ENCODE results near the gene WAS. TPM values are rescaled to one million over a fixed set of nuclear protein-coding genes. Genes with fewer than 3 reads are reported as not detected.
A peak's percentile ranks its signal among the peaks of the same experiment; 100 is the strongest.

Gene WAS
- polyA plus RNA-seq, 4 donors, result 2.8 to 5.0 (median 3.2) TPM

- DNase-seq (ENCODE audit: low read depth in 4 of 4, low spot score in 2 of 4), result no peak
Observed at GRCh38 chrX:48709522-48710112, 26.0 kb downstream of the WAS start.

- no peak for DNase-seq (ENCODE audit: low read depth in 4 of 4, low spot score in 2 of 4)
Observed at GRCh38 chrX:48711162-48711928, 27.7 kb downstream of the WAS start.

- DNase-seq (ENCODE audit: low read depth in 4 of 4, low spot score in 2 of 4), result no peak
Observed at GRCh38 chrX:48711929-48712505, 28.4 kb downstream of the WAS start.

- DNase-seq (ENCODE audit: low read depth in 4 of 4, low spot score in 2 of 4), result no peak
Observed at GRCh38 chrX:48713847-48714246, 30.2 kb downstream of the WAS start.

GRCh38 chrX:48714573-48714972 is 31.0 kb downstream of the WAS start:
- DNase-seq (ENCODE audit: low read depth in 4 of 4, low spot score in 2 of 4), result no peak

GRCh38 chrX:48715072-48715471 is 31.5 kb downstream of the WAS start:
- DNase-seq (ENCODE audit: low read depth in 4 of 4, low spot score in 2 of 4), result no peak

GRCh38 chrX:48715876-48716502 is 32.4 kb downstream of the WAS start:
- DNase-seq (ENCODE audit: low read depth in 4 of 4, low spot score in 2 of 4), result no peak

- DNase-seq (ENCODE audit: low read depth in 4 of 4, low spot score in 2 of 4), result no peak
Observed at GRCh38 chrX:48719958-48720357, 36.4 kb downstream of the WAS start.

GRCh38 chrX:48720577-48721250 is 37.1 kb downstream of the WAS start:
- no peak for DNase-seq (ENCODE audit: low read depth in 4 of 4, low spot score in 2 of 4)

- DNase-seq (ENCODE audit: low read depth in 4 of 4, low spot score in 2 of 4), result no peak
Observed at GRCh38 chrX:48721916-48722315, 38.3 kb downstream of the WAS start.

GRCh38 chrX:48726596-48726995 is 43.0 kb downstream of the WAS start:
- no peak for DNase-seq (ENCODE audit: low read depth in 4 of 4, low spot score in 2 of 4)

GRCh38 chrX:48728653-48729052 is 45.1 kb downstream of the WAS start:
- DNase-seq (ENCODE audit: low read depth in 4 of 4, low spot score in 2 of 4), result no peak

- no peak for DNase-seq (ENCODE audit: low read depth in 4 of 4, low spot score in 2 of 4)
Observed at GRCh38 chrX:48736303-48736702, 52.7 kb downstream of the WAS start.

GRCh38 chrX:48736878-48737212 is 53.2 kb downstream of the WAS start:
- no peak for DNase-seq (ENCODE audit: low read depth in 4 of 4, low spot score in 2 of 4)

- peak; percentile 79 to 91 (median 83) for DNase-seq (ENCODE audit: low read depth in 4 of 4, low spot score in 2 of 4)
Observed at GRCh38 chrX:48737213-48737938, 53.8 kb downstream of the WAS start.

GRCh38 chrX:48737940-48738339 is 54.3 kb downstream of the WAS start:
- no peak for DNase-seq (ENCODE audit: low read depth in 4 of 4, low spot score in 2 of 4)

Measured in left renal cortex interstitium (tissue), 4 donors.